ENCODE measurements around the gene KRTAP10-10.
A peak's percentile ranks its signal among the peaks of the same experiment; 100 is the strongest.
"Not testable (repeated sequence)": the region's sequence is repeated elsewhere in the genome, so short reads cannot be mapped to it uniquely, and the experiment has no call there.

Gene KRTAP10-10

DNA sequence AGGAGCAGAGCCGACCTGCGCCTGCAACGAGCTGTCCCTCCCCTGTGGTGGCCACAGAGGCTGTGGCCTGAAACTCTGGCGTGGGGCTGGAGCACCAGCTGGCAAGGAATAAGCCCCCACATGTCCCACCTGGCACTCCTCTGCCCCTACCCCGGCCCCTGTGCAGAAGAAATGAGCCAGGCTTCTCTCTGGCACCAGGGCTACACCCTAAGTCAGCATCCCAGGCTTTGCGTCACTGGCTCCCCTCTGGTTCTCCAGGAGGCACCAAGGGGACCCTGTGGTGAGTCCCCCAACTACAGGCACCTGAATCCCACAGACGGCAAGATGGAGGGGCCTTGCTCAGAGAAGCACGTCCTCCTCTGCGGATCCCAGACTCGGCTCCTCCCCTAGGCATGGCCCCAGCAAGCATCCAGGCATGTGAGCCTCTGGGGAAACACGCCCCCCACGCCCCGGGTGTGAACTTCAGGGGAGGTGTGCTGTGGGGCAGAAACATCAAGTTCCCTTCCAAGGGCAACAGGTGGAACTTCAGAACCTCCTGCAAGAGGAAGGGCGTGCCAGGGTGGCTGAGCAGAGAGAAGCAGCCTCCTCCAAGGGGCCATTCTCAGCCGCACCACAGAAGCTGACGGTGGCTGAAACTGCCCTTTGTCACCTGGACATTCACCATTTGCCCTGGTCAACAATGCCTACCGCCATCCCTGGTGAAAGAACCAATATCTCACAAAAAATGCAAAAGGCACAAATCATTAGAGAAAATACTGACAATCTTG is 33.9 kb upstream of the KRTAP10-10 start:
- ATAC-seq (no peak), DNase-seq (no peak)

DNA sequence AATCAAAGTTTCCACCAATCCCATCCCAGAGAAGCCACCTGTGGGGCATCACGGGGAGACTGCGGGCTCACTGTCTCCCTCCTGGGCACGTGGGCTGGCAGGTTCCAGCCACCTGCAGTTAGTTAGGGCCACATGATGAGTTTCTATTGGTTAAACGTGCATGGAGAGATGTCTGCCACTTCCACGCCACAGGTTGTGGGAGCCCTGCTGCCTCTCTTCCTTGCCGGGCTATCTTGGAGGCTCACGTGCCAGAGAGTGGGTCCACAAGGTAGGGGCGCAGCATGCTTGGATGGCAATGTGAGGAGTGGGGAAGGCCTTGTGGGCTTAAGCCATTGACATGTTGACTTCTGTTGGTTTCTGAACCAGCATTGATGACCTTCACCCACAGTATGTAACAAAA is 33.2 kb upstream of the KRTAP10-10 start:
- no peak for ATAC-seq

DNA sequence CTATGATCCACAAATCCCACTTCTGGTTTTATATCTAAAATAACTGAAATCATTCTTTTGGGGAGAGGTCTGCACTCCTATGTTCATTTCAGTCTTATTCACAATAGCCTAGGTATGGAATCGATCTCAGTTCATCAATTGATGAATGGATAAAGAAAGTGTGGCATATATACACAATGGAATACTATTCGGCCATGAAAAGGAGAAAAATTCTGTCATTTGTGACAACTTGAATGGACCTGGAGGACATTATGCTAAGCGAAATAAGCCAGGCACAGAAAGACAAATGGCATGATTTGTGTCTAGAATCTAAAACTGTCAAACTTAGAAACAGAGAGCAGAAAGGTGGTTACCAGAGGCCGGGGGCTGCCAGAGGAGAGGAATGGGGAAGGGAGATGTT is 30.7 kb upstream of the KRTAP10-10 start:
- ATAC-seq (no peak), DNase-seq (no peak)

More for the DNA sequence above, 33.2 kb upstream of the KRTAP10-10 start:
- no peak for DNase-seq

DNA sequence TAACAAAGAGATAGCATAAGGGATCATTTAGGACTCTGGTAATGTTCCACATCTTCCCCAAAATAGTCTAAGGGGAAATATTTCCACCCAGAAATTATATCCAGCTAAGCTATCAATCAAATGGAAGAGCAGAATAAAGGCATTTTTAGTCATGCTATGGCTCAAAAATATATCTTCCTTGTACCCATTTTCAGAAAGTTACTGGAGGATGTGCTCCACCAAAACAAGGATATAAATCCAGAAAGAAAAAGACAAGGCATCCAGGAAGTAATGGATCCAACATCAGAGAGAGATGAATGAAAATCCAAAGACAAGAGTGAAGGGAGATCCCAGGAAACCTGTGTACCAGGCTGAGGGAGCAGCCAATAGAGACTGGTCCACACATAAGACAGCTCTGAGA is 28.0 kb upstream of the KRTAP10-10 start:
- no peak for DNase-seq
- no peak for ATAC-seq

DNA sequence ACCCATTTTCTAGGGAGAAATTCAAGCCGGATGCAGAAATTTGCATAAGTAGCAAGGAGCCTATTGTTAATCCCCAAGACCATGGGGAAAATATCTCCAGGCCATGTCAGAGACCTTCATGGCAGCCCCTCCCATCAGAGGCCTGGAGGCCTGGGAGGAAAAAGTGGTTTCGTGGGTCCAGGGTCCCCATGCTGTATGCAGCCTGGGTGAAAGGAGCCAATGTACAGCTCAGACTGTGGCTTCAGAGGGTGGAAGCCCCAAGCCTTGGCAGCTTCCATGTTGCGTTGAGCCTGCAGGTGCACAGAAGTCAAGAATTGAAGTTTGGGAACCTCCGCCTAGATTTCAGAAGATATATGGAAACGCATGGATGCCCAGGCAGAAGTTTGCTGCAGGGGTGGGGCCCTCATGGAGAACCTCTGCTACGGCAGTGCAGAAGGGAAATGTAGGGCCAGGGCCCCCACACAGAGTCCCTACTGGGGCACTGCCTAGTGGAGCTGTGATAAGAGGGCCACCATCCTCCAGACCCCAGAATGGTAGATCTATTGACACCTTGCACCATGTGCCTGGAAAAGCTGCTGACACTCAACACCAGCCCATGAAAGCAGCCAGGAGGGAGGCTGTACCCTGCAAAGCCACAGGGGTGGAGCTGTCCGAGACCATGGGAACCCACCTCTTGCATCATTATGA is 26.9 kb upstream of the KRTAP10-10 start:
- not testable (repeated sequence) for ATAC-seq, DNase-seq

DNA sequence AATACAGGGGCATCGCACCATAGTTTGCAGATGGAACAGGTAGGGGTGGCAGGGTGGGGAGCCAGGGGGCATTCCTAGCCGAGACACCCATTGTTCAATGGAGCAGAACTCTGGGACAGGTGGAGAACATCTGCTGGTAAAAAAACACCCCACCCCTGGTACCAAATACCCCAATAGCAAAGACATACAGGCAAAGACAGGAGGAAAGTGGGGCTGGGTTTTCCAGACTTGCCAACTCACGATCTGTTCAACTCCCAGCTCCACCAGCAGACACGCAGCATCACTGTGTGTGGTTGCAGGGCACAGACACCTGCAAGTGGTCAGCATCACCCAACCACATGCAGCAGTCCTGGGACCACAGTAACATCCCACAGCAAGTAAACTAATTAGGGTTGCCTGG is 25.6 kb upstream of the KRTAP10-10 start:
- DNase-seq: no peak
- ATAC-seq: no peak

DNA sequence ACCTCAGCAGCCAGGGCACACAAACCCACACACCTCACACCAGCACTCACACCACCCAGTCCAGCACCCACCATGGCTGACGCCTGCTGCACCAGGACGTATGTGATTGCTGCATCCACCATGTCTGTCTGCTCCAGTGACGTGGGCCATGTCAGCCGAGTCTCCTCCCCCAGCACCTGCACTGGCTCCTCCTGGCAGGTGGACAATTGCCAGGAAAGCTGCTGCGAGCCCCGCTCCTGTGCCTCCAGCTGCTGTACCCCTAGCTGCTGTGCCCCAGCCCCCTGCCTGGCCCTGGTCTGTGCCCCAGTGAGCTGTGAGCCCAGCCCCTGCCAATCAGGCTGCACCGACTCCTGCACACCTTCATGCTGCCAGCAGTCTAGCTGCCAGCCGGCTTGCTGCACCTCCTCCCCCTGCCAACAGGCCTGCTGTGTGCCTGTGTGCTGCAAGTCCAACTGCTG is 25.1 kb upstream of the KRTAP10-10 start, which contains the start of gene KRTAP10-8:
Gene KRTAP10-8, plus strand, starts transcription at position 51 of the 458 bp plus-strand sequence. Its CDS starts 22 bp downstream, at position 73.
- DNase-seq (no peak), ATAC-seq (no peak)

DNA sequence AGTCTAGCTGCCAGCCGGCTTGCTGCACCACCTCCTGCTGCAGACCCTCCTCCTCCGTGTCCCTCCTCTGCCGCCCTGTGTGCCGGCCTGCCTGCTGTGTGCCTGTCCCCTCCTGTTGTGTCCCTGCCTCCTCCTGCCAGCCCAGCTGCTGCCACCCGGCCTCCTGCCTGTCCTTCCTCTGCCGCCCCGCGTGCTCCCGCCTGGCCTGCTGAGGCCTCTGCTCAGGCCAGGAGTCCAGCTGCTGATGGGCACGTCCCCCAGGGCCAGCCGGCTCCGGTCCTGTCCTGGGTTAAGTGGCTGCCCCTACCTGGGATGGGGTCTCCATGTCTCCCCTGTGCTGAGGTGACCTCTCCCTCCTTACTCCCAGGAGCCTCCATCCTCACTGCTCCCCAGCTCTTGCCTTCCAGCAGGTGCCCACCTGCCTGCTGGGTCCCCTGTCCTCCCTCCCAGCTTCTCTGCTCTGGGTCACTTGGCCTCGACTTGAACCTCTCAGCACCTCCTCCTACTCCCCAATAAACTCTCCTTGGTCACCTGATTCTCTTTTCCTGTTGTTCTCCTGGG is 24.4 kb upstream of the KRTAP10-10 start:
- ATAC-seq (no peak), DNase-seq (no peak)

DNA sequence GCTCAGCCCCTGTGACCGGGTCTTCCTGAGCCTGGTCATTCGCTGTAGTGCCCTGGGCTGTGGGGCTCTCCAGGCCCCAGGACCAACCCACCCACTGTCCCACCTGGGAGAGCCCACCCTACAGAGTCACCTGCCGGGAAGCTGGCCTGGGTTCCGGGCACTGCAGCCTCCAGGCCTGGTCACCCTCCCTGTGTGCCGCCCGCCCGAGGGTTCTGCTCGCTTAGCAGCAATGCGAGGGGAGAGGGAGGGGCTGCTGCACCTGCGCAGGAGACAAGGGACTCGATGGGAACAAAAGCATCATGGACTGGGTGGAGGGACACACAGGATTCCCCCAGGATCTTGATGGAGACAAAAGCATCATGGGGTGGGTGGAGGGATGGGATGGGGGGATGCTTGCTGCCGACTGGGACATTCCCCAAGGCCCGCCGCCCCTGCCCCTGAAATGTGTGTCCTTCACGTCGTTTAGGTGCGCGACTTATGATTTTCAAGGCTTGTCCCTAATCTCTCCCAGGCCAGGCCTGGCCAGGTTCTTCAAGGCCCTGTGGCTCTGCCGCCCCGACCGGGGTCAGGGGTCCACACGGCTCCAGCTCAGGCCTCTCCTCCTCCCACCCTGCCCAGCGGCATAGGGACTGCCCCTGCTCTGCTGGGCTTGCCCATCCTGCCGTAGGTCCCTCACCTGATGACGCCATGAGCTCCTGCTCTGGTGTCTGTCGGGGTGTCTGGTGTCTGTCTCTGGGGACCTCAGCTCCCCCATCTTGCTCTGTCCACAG is 23.6 kb upstream of the KRTAP10-10 start:
- no peak for DNase-seq
- ATAC-seq: no peak

DNA sequence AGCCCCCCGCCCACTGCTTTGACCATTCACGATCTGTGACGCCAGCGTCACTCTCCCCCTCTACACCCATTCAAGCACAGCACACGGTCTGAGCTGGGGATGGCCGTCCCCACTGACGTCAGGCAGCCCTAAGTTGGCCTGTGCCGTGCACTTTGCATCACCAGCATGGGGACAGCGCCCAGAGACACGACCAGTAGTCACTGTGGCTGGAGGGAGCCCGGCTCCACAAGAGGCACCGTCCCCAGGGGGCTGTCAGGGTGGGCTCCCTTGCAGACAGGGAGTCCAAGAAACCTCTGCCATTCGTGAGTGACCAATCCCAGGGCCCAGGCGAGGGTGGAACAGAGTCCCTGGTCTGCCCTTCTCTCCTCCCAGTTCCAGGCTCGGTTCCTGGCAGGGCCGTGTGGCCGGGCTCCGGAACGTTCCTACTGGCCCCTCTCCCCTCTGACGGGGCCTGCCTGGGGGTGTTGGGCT is 23.0 kb upstream of the KRTAP10-10 start:
- ATAC-seq (no peak), DNase-seq (no peak)

DNA sequence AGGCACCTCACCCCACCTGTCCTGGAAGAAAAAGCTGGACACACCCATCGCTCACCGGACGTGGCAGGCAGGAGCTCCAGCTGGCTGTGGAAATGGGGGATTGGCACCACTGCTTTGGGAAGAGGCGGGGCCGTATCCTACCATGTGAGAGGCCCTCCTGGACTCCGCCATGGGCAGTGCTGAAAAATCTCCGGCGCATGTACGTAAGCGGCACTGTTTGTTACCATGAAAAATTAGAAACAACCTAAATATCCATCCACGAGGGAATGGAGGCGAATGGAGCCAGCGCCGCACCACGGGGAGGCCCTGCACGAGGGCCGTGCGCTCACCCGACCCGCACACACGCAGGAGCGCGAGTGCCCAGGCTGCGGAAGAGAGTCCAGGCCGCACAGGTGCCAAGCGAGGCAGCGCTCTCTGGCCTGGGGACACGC is 22.2 kb upstream of the KRTAP10-10 start:
- ATAC-seq (no peak), DNase-seq (no peak)

DNA sequence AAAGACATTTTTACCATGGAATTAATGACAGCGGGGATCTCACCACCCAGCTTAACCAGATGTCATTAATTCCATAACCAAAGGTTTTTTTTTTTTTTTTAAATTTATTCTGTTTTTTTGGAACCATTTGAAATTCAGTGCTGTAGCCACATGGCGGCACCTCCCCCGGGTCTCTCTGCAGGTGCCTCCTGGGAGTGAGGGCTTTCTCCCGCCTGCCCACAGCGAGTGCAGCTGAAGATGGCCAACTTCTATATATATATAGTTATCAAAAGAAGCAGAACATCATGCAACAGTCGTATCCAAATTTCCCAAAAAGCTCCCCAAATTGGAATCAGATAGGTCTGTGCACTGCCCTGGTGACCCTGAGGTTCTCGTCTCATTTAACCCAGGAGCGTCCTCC is 21.7 kb upstream of the KRTAP10-10 start:
- no peak for ATAC-seq

DNA sequence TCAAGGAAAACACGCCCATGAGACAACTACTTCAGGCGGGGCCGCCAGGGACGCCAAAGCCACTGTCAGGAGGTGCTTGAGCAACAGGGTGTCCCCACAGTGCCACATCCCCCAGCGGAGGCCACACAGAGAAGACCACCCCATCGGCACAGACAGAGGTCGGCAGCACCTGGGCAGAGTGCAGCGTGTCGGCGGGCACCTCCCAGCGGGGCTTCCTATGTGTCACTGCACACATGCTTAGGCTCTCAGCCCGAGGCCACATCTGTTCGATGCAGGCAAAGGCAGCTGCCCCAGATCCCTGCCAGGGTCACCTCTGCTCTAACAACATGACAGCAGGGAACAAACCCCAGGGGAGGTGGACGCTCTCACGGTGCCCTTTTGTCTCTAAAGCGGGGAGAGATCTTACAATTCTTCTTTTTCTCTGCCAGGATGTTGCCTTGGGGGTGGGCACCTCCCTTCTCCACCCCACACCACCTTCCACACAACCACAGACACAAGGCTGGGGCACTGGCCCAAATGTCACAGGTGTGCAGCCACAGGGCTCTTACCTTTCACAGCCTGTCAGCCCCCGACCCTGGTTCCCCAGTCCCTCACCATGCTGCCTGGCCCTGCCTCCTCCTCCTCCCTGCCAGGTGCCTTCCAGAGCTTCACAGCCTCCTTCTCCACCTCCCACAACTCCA is 21.1 kb upstream of the KRTAP10-10 start:
- ATAC-seq (no peak), DNase-seq (no peak)

More for the DNA sequence above, 21.7 kb upstream of the KRTAP10-10 start:
- no peak for DNase-seq

DNA sequence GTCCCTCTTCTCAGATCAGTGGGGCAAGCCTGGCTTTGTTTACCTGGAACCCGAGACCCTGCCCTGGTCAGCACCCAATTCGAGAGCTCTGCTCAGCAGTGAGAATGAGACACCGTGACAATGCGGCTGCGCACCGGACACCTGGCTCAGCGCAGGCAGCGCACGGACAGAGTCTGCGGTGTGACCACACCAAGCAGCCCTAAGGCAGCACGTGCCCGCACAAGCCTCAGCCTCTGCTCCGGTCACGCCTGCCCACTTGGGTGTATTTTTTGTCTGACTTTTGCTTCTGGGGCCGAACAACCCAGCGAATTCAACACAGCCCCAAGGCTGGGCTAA is 20.6 kb upstream of the KRTAP10-10 start:
- no peak for ATAC-seq
- DNase-seq: no peak

DNA sequence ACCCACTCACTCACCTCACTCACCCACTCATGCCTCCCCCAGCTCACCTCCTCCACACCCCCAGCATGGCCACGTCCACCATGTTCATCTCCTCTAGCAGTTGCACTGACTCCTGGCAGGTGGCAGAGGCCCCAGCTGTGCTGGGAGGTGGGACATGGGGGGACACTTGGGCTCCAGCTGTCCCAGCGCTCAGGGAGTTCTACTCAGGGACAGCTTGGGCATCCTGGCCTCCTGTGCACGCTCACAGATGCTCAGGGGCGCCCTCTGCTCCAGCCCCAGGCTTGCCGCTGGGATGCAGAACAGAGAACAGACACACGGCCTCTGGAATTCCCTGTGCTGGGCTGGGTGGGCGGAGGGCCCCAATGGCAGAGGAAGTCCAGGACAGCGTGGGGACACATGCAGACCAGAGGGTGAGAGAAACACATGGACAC is 20.1 kb upstream of the KRTAP10-10 start:
- no peak for DNase-seq
- ATAC-seq: no peak

DNA sequence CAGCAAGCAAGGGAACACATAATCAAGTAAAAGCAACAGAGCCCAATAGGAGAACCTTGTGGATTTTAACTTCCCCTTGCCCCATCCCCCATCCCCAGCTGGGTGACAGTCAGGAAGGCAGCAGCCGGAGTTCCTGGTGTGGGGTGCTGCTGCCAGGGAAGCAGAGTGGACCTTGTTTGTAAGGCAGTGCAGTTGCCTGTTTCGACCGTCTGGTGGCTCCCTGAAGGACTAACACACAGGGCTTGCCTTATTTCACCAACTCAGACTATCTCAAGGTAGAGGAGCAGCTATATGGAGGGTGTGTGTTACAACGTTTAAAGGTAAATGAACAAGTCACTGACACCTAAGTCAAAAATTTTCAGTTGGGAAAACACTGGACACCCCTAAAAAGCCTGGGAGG is 18.7 kb upstream of the KRTAP10-10 start:
- DNase-seq: no peak
- no peak for ATAC-seq

DNA sequence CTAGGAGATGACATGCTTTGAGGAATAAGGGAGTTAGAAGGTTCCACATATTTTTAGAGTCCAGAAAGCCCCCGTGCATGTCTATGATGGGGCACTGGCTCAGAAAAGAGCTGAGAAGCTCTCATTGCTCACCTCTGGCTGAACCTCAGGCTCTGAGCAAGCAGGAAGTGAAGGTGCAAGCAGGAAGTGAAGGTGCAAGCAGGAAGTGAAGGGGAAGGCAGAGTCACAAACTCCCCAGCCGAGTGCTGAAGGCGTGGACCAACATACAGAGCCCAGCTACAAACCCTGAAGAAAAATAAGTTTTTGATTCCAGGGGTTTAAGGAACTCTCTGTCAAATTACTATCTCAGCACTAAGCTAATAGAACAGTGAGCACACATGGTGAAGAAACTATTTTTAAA is 18.2 kb upstream of the KRTAP10-10 start:
- DNase-seq (peak; percentile 49), ATAC-seq (peak; percentile 88)

DNA sequence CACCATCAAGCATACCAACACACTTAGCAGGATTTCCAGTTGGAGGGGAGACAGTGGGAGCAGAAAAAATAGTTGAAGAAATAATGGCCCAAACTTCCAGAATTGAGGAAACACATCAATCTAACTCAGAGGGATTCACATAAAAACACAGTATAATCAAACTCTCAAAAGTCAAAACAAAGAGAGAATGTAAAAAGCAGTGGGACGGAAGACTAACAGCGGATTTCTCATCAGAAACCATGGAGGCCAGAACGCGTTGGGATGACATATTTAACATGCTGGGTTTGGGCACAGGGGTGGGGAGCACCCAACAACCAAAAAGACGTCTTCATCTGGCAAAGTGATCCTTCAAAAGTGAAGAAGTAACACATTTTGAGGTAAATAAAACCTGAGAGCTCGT is 17.3 kb upstream of the KRTAP10-10 start:
- no peak for DNase-seq
- ATAC-seq: no peak

DNA sequence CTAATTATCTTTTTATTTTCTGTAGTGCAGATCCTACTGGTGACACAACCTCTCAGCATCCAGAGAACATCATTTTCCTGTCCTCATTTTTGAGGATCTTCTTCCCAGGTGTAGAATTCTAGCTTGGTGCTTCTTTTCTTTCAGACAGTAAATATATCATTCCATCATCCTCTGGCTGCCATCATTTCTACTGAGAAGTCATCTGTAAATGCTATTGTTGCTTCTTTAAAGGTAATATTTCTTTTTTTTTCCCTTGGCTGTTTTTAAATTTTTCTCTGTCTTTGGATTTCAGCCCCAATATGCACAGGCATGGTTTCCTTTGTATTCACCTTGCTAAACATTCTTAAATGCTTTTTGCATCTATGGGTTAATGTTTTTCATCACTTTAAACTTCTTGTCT is 13.6 kb upstream of the KRTAP10-10 start:
- no peak for ATAC-seq

DNA sequence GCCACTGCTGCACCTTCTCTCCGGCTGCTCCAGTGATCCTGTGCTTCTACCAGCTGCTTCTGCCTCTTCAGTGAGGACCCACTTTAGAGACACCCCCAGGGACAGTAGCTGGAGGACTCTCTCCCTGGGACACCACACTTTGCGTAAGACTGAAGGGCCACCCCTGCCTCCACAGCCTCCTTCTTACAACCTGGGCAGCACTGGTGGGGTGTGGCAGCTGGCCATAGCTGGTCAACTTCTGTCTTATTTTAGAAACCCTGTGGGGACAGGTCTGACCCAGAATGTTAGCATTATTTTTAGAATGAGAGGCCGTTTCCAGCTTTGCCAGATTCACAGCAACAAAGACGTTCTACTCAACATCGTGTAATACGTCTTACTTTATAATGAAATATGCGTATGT is 11.4 kb upstream of the KRTAP10-10 start:
- DNase-seq: no peak
- no peak for ATAC-seq

More for the DNA sequence above, 13.6 kb upstream of the KRTAP10-10 start:
- no peak for DNase-seq

DNA sequence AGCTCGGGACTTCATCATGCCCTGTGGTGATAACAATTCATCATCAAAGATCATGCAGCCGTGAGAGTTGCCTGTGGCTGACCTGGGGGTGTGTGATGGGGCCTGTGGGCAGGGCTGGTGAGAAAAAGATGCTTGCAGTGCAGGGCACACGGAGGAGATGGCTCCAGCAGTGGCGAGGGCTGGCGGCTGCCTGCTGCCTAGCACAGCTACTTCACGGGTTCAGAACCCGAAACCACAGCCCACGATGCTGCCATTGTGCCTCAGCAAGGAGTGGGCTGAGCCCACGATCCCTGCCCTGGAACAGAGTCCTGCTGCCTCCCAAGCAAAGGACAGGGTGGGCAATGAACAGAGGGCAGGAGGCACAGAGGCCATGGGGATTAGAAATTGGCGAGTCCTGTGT is 10.9 kb upstream of the KRTAP10-10 start:
- ATAC-seq (no peak), DNase-seq (no peak)

DNA sequence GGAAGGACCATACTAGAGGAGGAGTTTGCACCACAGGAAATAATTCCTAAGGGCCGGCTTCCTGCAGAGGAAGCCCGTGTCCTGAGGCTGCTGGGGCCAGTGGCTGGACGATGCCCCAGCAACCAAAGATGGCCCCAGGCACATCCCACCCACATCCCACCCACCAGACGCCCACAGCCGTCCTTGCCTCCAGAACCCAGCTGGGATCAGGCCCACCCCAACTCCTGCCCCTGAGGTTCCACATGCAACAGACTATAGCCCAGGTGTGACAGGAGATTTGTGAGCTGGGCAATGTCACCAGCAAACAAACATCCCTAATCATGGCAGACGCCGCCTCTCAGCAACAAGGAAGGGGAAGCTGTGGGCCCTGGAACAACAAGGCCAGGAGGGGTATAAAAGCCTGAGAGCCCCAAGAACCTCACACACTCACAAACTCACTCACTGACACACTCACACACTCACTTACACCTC is 10.4 kb upstream of the KRTAP10-10 start, which contains the start of gene KRTAP10-9:
Gene KRTAP10-9, plus strand, starts transcription at position 421 of the 471 bp plus-strand sequence. CDS start 79 bp downstream, outside the sequence.
- no peak for ATAC-seq
- no peak for DNase-seq
